Measurements from ENCODE around the gene LARP1B. TPM values are rescaled to one million over a fixed set of nuclear protein-coding genes. Genes with fewer than 3 reads are reported as not detected.
"Not testable (repeated sequence)": the region's sequence is repeated elsewhere in the genome, so short reads cannot be mapped to it uniquely, and the experiment has no call there.

Gene LARP1B
- total RNA-seq, 2 experiments from 2014 or later = 17.6 to 18.9 TPM

- no peak overlapping the region for H3K4me3 Mint-ChIP-seq
- intact Hi-C loops (cut with micrococcal nuclease) = no loop called here
- no peak for DNase-seq
- CTCF ChIA-PET = interaction anchor here (0.7 kb wide), 1 partner anchor 406 kb away, joined by 3 read pairs; no protein-coding TSS in a partner anchor
- H3K27me3 Mint-ChIP-seq (ENCODE audit: low read depth) = no peaks in the 10 kb centered on the region
- H3K4me1 Mint-ChIP-seq (ENCODE audit: low read depth) = no peaks in the 10 kb centered on the region
- no peak overlapping the region for H3K27ac Mint-ChIP-seq
- peaks cover 6% of the 10 kb centered on the region for H3K9me3 Mint-ChIP-seq
- peaks cover 12% of the 10 kb centered on the region for H3K36me3 Mint-ChIP-seq (ENCODE audit: low read depth)
Measured at GRCh38 chr4:128153800-128154199, 92.7 kb downstream of the LARP1B start.

- H3K4me1 Mint-ChIP-seq (ENCODE audit: low read depth) = no peaks in the 10 kb centered on the region
- CTCF ChIA-PET = no interaction called here
- peaks cover 6% of the 10 kb centered on the region for H3K9me3 Mint-ChIP-seq
- H3K27ac Mint-ChIP-seq = no peak overlapping the region
- no peaks in the 10 kb centered on the region for H3K27me3 Mint-ChIP-seq (ENCODE audit: low read depth)
- intact Hi-C loops (cut with micrococcal nuclease) = no loop called here
- H3K4me3 Mint-ChIP-seq = no peak overlapping the region
- DNase-seq = no peak
- peaks cover 12% of the 10 kb centered on the region for H3K36me3 Mint-ChIP-seq (ENCODE audit: low read depth)
Measured at GRCh38 chr4:128155231-128155855, 94.2 kb downstream of the LARP1B start.

DNA sequence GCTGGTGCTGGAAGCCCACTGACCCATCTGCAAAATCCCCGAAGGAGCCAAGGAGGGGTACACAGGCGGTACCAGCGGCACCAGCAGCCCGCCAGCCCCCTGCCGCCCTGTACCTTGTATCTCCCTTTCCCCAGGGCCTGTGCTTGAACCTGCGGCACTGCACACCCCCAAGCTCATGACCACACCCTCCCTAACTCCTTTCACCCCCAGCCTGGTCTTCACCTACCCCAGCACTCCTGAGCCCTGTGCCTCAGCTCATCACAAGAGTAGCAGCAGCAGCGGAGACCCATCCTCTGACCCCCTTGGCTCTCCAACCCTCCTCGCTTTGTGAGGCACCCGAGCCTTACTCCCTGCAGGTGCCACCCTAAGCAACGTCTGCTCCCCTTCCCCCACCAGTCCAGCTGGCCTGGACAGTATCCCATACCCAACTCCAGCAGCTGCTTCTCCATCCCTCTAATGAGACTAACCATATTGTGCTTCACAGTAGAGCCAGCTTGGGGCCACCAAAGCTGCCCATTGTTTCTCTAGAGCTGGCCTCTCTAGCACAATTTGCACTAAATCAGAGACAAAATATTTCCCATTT, 94.9 kb downstream of the LARP1B start:
- peaks cover 12% of the 10 kb centered on the region for H3K36me3 Mint-ChIP-seq (ENCODE audit: low read depth)
- CTCF ChIA-PET = no interaction called here
- intact Hi-C loops (cut with micrococcal nuclease) = no loop called here
- H3K27ac Mint-ChIP-seq = no peak overlapping the region
- H3K4me3 Mint-ChIP-seq = no peak overlapping the region
- DNase-seq = no peak
- peaks cover 6% of the 10 kb centered on the region for H3K9me3 Mint-ChIP-seq
- H3K4me1 Mint-ChIP-seq (ENCODE audit: low read depth) = no peaks in the 10 kb centered on the region
- no peaks in the 10 kb centered on the region for H3K27me3 Mint-ChIP-seq (ENCODE audit: low read depth)

DNA sequence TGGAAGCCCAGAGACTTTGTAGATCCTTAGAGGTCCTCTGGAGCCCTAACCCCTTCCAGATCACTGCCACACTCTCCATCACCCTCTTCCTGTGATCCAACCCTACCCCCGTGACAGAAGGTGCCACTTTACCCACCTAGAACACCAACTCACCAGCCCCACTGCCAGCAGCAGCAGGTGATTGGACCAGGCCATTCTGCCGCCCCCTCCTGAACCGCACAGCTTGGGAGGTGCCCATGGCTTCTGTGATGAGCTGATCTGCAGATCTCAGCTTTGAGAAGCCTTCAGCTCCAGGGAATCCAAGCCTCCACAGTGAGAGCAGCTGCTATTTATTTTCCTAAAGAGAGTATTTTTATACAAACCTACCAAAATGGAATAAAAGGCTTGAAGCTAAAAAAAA, 95.4 kb downstream of the LARP1B start:
- H3K4me1 Mint-ChIP-seq (ENCODE audit: low read depth); DNase-seq; H3K9me3 Mint-ChIP-seq; H3K4me3 Mint-ChIP-seq; intact Hi-C loops (cut with micrococcal nuclease); H3K27ac Mint-ChIP-seq; H3K27me3 Mint-ChIP-seq (ENCODE audit: low read depth): not testable (repeated sequence)
- CTCF ChIA-PET = interaction anchor here (0.6 kb wide), 1 partner anchor 20 kb away, joined by 3 read pairs; no protein-coding TSS in a partner anchor
- peaks cover 12% of the 10 kb centered on the region for H3K36me3 Mint-ChIP-seq (ENCODE audit: low read depth)

GRCh38 chr4:128158894-128159293, 97.8 kb downstream of the LARP1B start:
- H3K27me3 Mint-ChIP-seq (ENCODE audit: low read depth) = no peaks in the 10 kb centered on the region
- H3K36me3 Mint-ChIP-seq (ENCODE audit: low read depth) = peaks cover 12% of the 10 kb centered on the region
- H3K27ac Mint-ChIP-seq = no peak overlapping the region
- DNase-seq = no peak
- intact Hi-C loops (cut with micrococcal nuclease) = no loop called here
- H3K9me3 Mint-ChIP-seq = peaks cover 6% of the 10 kb centered on the region
- CTCF ChIA-PET = interaction anchor here (0.6 to 0.7 kb wide), 3 partner anchors 26 to 264 kb away, joined by 3 to 5 read pairs (median 4); no protein-coding TSS in a partner anchor
- H3K4me3 Mint-ChIP-seq = no peak overlapping the region
- H3K4me1 Mint-ChIP-seq (ENCODE audit: low read depth) = no peaks in the 10 kb centered on the region

GRCh38 chr4:128159967-128160366, 98.9 kb downstream of the LARP1B start:
- H3K27me3 Mint-ChIP-seq (ENCODE audit: low read depth) = no peaks in the 10 kb centered on the region
- no peak for DNase-seq
- peaks cover 6% of the 10 kb centered on the region for H3K9me3 Mint-ChIP-seq
- H3K27ac Mint-ChIP-seq = no peak overlapping the region
- H3K36me3 Mint-ChIP-seq (ENCODE audit: low read depth) = peaks cover 12% of the 10 kb centered on the region
- no peak overlapping the region for H3K4me3 Mint-ChIP-seq
- no peaks in the 10 kb centered on the region for H3K4me1 Mint-ChIP-seq (ENCODE audit: low read depth)
- intact Hi-C loops (cut with micrococcal nuclease) = no loop called here
- CTCF ChIA-PET = no interaction called here

DNA sequence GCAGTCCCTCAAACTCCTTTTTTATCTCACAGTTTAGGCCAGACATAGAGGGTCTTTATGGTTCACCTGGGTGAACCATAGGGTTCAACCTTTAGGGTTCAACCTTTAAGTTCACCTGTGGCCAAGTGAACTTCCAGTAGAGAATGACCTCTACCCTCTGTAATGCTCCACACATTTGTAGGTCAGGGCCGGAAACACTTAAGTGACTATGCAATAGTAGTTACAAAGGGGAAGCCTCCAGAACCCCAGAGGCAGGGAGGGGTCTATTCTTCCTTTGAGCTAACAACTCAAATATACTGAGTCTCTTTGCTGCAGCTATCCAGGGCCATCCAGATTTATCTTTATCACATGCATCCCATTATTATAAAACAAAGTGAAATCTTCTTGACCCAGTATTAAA, 100.0 kb downstream of the LARP1B start:
- CTCF ChIA-PET = interaction anchor here (0.5 kb wide), 1 partner anchor 293 kb away, joined by 5 read pairs; no protein-coding TSS in a partner anchor

DNA sequence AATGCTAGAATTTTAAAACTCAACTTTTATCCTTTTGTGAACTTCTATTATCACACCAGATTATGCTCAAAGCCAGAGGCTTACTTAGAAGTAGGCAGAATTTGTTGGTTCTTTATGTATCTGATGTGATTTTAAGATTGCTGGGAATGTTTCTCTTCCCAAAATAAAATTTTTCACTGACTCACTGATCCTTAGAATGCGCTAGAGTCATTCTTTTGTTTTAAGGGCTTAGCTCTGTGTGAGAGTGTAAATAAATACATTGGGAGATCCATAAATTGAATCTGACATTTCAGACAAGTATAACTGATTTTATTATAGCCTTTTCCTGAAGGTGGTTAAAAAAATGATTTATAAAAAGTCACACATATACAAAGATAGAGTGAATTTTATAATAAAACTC, 101.3 kb downstream of the LARP1B start:
- Mint-ChIP-seq H3K27ac (no peak overlapping the region), H3K27me3 (ENCODE audit: low read depth) (no peaks in the 10 kb centered on the region), H3K36me3 (ENCODE audit: low read depth) (no peaks in the 10 kb centered on the region), H3K9me3 (no peaks in the 10 kb centered on the region), H3K4me1 (ENCODE audit: low read depth) (no peaks in the 10 kb centered on the region), H3K4me3 (no peak overlapping the region)
- no peak for DNase-seq
- CTCF ChIA-PET = no interaction called here
- intact Hi-C loops (cut with micrococcal nuclease) = no loop called here

More for the DNA sequence above, 100.0 kb downstream of the LARP1B start:
- Mint-ChIP-seq H3K36me3 (ENCODE audit: low read depth) (peaks cover 5% of the 10 kb centered on the region), H3K4me3 (no peak overlapping the region), H3K27ac (no peak overlapping the region), H3K9me3 (peaks cover 5% of the 10 kb centered on the region), H3K4me1 (ENCODE audit: low read depth) (no peaks in the 10 kb centered on the region), H3K27me3 (ENCODE audit: low read depth) (no peaks in the 10 kb centered on the region)
- intact Hi-C loops (cut with micrococcal nuclease) = no loop called here
- DNase-seq = no peak

DNA sequence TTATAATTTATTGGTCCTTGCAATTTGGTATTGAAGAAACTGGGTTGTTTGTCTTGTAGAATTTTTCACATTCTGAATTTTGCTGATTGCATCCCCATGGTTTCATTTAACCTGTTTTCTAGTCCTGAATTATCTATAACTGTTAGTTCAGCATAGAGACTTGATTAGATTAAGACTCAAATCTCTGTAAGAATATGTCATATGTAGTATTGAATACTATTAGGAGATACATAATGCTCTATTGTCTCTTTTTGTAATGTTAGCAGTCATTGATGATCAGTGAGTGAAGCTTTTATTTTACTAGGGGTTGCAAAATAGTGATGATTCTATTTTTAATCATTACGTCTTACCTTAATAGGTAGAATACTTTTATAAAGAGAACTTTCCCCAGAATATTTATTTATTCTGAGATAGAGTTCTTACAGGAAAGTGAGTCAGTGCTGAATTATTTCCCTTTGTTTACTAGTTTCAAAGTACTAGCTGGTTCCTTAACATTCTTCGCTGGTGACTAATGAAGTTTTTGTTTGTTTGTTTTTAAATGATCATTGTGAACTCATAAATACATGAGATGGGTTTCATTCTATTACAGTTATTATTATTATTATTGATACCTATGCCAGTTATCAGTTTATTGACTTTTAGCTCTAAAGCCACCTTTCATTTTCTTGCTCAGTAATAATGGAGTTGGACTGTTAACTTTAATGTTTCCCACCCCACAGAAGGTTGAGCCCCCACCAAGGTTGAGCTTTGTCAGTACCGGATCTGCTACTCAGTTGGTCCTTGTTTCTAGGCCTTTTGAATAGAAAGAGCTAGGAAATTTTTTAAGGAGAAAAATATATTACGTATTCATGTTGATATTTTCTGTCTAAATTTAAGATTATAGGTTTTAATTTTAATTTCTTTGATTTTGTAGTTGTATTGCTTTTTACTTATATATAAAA, 102.3 kb downstream of the LARP1B start:
- CTCF ChIA-PET = interaction anchor here (0.6 to 0.7 kb wide), 2 partner anchors 27 to 254 kb away, joined by 3 to 4 read pairs; no protein-coding TSS in a partner anchor
- no peaks in the 10 kb centered on the region for H3K4me1 Mint-ChIP-seq (ENCODE audit: low read depth)
- intact Hi-C loops (cut with micrococcal nuclease) = no loop called here
- H3K36me3 Mint-ChIP-seq (ENCODE audit: low read depth) = no peaks in the 10 kb centered on the region
- no peak overlapping the region for H3K27ac Mint-ChIP-seq
- no peaks in the 10 kb centered on the region for H3K9me3 Mint-ChIP-seq
- no peak for DNase-seq
- H3K4me3 Mint-ChIP-seq = no peak overlapping the region
- no peaks in the 10 kb centered on the region for H3K27me3 Mint-ChIP-seq (ENCODE audit: low read depth)

DNA sequence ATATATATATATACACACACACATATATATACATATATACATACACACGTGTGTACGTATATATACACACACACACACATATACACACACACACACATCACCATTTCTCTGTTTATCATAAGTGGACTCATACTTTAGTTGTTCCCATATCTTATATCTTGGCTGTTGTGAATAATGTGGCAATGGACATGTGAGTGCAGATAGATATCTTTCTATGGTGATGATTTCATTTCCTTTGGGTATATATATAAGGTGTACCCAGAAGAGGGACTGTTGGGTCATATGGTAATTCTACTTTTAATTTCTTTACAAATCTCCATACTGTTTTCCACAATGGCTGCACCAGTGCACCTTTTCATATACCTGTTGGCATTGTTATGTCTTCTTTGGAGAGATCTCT, 105.9 kb downstream of the LARP1B start:
- CTCF ChIA-PET = no interaction called here
- no peaks in the 10 kb centered on the region for H3K4me1 Mint-ChIP-seq (ENCODE audit: low read depth)
- no peak for DNase-seq
- no peaks in the 10 kb centered on the region for H3K27me3 Mint-ChIP-seq (ENCODE audit: low read depth)
- no peak overlapping the region for H3K27ac Mint-ChIP-seq
- H3K36me3 Mint-ChIP-seq (ENCODE audit: low read depth) = no peaks in the 10 kb centered on the region
- no peak overlapping the region for H3K4me3 Mint-ChIP-seq
- intact Hi-C loops (cut with micrococcal nuclease) = no loop called here
- H3K9me3 Mint-ChIP-seq = no peaks in the 10 kb centered on the region

DNA sequence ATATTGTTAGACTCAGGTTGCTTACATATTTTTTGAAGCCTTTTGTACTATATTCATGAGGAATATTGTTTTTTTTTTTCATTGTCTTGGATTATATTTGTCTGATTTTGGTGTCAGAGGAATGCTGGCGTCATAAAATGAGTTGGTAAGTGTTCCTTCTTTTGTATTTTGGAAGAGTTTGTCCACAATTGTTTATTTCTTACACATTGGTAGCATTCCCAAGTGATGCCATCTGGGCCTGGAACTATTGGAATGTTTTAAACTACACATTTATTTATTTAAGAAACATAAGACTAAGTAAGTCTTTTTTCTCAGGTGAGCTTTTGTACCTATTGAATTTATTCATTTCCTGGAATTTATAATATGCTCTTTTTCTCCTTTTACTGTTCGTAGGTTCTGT, 107.6 kb downstream of the LARP1B start:
- no peaks in the 10 kb centered on the region for H3K4me1 Mint-ChIP-seq (ENCODE audit: low read depth)
- no peaks in the 10 kb centered on the region for H3K27me3 Mint-ChIP-seq (ENCODE audit: low read depth)
- H3K27ac Mint-ChIP-seq = no peak overlapping the region

GRCh38 chr4:128169245-128169644, 108.1 kb downstream of the LARP1B start:
- Mint-ChIP-seq H3K27me3 (ENCODE audit: low read depth) (no peaks in the 10 kb centered on the region), H3K4me1 (ENCODE audit: low read depth) (no peaks in the 10 kb centered on the region), H3K9me3 (no peaks in the 10 kb centered on the region), H3K27ac (no peak overlapping the region), H3K36me3 (ENCODE audit: low read depth) (no peaks in the 10 kb centered on the region), H3K4me3 (no peak overlapping the region)
- intact Hi-C loops (cut with micrococcal nuclease) = no loop called here
- DNase-seq = no peak
- CTCF ChIA-PET = interaction anchor here (0.7 to 1.1 kb wide), 2 partner anchors 234 to 245 kb away, joined by 3 to 4 read pairs; no protein-coding TSS in a partner anchor

More for the DNA sequence above, 107.6 kb downstream of the LARP1B start:
- Mint-ChIP-seq H3K9me3 (no peaks in the 10 kb centered on the region), H3K36me3 (ENCODE audit: low read depth) (no peaks in the 10 kb centered on the region), H3K4me3 (no peak overlapping the region)
- intact Hi-C loops (cut with micrococcal nuclease) = no loop called here
- CTCF ChIA-PET = interaction anchor here (0.7 to 1.1 kb wide), 2 partner anchors 235 to 245 kb away, joined by 3 to 4 read pairs; no protein-coding TSS in a partner anchor
- no peak for DNase-seq
